ENCODE data around the gene SLC4A2.
A peak's percentile ranks its signal among the peaks of the same experiment; 100 is the strongest.

The SLC4A2 gene

DNA sequence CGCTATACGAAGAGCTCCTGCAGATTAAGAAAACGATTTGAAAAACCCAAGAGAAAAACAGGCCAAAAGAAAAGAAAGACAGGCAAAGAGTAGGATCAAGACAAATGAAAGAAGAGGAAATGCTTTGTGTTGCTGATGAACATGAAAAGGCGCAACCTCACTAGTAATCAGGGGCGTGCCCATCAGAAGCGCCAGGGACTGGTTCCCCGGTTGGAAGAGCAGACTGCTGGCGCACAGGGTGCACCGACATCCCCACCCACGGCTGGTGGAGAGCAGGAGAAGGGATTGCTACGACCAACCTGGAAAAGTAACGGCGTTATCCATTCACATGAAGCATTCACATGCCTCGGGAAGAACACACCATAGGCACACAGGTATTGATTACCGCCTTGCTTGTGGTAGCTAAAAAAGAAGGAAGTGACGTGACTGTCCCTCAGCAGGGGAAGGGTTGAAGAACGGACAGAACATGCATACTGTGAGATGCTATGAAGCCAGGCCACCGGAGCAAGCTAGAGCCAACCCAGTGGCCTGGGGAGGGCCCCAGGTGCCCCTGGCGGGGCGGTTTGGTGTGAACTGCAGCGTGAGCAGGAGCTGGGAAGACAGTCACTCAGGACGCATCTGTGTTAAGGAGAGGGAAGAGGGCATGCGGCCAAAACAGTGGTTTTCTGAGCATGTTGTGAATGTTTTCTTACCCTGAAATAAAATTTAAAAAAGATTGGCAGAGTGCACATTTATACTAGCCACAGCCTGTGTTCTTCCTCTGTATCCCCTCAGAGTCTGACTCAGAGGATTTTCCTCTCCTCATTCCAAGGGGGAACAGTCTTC lies 45.2 kb downstream of the SLC4A2 start:
- TF ChIP-seq, protein P1, sequence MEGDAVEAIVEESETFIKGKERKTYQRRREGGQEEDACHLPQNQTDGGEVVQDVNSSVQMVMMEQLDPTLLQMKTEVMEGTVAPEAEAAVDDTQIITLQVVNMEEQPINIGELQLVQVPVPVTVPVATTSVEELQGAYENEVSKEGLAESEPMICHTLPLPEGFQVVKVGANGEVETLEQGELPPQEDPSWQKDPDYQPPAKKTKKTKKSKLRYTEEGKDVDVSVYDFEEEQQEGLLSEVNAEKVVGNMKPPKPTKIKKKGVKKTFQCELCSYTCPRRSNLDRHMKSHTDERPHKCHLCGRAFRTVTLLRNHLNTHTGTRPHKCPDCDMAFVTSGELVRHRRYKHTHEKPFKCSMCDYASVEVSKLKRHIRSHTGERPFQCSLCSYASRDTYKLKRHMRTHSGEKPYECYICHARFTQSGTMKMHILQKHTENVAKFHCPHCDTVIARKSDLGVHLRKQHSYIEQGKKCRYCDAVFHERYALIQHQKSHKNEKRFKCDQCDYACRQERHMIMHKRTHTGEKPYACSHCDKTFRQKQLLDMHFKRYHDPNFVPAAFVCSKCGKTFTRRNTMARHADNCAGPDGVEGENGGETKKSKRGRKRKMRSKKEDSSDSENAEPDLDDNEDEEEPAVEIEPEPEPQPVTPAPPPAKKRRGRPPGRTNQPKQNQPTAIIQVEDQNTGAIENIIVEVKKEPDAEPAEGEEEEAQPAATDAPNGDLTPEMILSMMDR (IDR thresholded peaks at IDR 0.05; ENCODE audit: insufficient read depth, missing control alignments), result no peak
- FAIRE-seq (no peak), DNase-seq (ENCODE audit: insufficient read length, low spot score) (no peak)

DNA sequence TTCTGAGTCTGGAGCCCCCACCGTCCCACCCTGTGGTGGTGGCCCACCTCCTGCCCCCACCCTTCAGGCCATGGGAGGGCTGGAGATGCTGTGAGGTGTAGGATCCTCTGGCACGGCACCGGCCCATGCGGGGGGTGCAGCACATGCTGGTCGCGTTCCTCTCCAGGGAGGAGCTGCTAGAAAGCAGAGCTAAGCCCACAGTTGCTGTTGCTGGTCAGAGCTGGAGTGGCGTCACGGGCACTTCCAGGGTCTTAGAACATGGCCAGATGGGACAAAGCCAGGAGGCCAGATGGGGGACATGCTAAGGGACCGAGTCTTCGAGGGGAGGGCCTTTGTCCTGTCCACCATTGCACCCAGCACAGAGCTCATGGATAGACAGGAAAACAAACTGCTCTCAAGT lies 48.5 kb downstream of the SLC4A2 start:
- DNase-seq (ENCODE audit: insufficient read length, low spot score), result no peak
- FAIRE-seq, result no peak
- TF ChIP-seq, protein P1 (IDR thresholded peaks at IDR 0.05; ENCODE audit: insufficient read depth, missing control alignments), result no peak

DNA sequence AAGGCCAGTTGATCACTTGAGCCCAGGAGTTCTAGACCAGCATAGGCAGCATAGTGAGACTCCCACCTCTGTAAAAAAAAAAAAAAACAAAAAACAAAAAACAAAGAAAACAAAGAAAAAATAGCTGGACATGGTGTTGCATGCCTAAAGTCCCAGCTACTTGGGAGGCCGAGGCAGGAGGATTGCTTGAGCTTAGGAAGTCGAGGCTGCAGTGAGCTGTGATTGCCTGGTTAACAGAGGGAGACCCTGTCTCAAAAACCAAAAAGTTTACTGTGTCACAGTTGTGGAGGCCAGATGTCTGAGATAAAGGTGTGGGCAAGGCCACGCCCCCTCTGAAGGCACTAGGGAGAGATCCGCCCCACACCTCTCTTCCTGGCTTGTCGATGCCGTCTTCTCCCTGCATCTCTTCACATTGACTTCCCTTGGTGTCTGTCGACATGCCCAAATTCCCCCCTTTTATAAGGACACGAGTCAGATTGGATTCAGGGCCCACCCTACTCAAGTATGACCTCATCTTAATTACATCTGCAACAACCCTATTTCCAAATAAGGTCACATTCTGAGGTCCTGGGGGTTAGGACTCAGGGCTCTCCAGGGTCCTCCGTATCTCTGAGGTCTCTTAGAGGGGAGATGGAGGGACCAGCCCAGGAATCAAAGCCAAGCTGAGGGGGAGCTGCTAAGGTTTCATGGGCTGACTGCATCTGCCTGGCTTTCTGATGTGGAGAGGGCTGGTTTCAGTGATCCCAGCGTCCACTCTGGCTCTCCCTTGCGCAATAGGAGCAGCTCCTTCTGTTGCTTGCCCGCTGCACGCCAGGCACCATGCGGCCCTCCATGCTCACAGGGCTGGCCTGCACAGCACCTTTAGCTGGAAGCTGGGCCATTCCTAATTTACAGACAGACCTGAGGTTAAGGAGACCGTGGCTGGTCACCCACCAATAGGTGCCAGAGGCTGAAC lies 50.0 kb downstream of the SLC4A2 start:
- no peak for FAIRE-seq
- TF ChIP-seq, protein P1 (IDR thresholded peaks at IDR 0.05; ENCODE audit: insufficient read depth, missing control alignments), result no peak
- DNase-seq (ENCODE audit: insufficient read length, low spot score), result no peak

DNA sequence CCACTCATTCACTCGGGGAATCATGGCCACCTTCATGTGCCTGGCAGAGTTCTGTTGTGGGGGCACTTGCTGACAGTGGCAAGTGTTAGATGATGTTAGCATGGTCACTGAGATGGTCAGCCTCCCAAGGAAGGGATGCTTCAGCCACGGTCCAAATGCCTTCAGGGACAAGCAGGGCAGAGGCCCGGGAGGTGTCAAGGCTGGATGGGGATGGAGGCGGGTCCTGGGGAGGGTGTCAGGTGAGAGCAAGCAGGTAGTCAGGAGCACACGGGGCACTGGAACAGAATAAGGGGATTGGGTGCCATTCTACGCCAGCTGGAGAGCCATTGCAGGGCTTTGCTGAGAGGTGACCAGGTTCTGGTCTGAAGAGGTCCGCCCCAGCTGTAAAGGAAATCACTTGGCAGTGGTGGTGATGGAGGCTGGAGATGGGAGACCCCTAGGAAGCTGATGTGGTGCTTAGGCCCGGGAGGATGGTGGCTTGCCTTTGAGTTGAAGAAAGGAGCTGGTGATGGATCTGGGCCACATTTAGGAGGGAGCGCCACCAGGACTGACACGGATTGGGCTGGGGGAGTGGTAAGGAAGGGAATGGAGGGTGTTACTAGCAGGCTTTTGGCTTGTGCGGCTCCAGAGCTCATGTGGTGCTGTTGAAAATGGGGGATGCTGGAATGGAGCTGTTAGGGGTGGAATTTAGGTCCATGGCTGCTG lies 51.0 kb downstream of the SLC4A2 start:
- FAIRE-seq (no peak), DNase-seq (ENCODE audit: insufficient read length, low spot score) (no peak)
- TF ChIP-seq, protein P1 (IDR thresholded peaks at IDR 0.05; ENCODE audit: insufficient read depth, missing control alignments), result no peak

DNA sequence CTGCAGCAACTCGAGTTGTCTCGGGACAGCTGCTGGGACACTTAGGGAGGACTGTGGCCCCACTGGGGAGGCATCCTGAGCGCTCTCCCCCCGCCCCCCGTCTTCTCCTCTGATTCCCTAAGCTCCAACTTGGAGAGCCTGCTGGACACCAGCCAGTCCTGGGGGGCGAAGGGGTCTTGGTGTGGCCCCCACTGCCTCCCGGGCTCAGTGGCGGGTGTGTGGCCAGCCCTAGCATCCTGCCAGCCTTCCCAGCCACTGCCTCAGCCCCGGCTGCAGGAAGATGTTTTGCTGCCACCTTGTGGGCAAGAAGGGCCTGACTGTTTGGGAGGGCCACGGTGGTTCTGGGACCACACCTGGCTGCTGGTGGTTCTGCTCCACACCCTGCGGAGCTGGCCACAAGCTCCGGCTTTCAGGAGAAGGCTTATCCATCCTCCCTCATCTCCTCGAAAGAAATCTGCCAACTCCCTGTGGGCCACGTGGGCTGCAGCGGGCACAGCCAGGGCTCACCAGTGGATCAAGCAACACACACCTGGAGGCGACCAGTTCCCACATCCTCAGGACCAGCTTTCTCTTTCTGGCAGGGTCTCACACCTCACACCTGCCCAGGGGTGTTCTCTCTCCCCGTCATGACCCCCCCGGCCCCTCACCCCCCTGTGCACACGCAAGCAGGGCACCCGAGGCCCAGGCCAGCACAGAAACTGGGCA lies 51.7 kb downstream of the SLC4A2 start:
- DNase-seq (ENCODE audit: insufficient read length, low spot score) (peak; percentile 98), FAIRE-seq (no peak)
- TF ChIP-seq, protein P1 (IDR thresholded peaks at IDR 0.05; ENCODE audit: insufficient read depth, missing control alignments), result peak; percentile 89

DNA sequence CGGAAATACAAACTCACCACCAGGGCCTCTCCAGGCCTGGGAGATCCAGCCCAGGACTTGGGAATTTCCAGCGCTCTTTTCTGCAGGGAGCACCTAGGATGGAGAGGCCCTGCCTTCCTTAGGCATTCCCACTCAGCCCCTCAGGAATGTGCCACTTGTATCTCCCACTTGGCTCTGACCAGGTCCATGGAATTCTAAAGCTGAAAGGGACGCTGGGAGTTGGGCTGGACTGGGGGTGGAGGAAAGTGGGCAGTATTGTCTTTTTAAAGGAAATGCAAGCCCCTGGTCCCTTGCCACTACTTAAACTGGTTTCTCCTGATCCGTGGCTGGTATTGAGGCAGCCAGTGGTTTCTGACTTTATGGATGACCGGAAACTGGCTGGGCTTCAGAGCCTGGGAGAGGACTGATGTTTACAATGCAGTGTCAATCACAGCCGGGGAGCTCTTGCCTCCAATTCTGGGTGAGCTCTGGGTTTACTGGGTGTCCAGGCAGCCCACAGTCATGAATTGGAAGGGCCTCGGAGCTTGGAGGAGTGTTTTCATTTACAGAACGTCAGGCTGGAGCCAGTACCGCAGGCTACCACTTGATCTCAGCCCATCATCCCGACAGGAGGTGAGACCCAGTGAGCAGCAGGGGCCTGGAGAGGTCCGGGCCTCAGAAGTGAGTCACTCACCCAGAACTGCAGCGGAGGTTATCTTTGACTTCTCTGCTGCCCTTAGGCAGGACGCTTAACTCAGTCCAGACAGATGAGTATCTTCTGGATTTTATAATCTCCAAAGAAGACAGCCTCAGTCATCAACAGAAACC lies 54.2 kb downstream of the SLC4A2 start:
- FAIRE-seq (no peak), DNase-seq (ENCODE audit: insufficient read length, low spot score) (no peak)
- TF ChIP-seq, protein P1 (IDR thresholded peaks at IDR 0.05; ENCODE audit: insufficient read depth, missing control alignments), result no peak

All from D721Med (cell line).